ENCODE data around the gene NPIPB8.
"Not testable (repeated sequence)": the region's sequence is repeated elsewhere in the genome, so short reads cannot be mapped to it uniquely, and the experiment has no call there.

NPIPB8 gene

DNA sequence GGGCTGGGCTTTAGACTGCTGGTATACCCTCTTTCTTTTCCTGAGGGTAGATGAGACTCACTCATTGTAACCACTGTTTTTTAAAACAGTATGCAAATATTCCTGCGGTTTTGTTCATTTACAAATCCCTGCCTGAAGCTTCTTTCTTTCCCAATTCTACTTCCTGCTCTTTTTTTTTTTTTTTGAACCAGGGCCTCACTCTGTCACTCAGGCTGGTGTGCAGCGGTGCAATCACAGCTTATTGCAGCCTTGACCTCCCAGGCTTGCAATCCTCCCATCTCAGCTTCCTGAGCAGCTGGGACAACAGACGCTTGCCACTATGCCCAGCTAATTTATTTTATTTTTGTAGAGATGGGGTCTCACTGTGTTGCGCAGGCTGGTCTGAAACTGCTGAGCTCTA is 20.0 kb upstream of the NPIPB8 start:
- Histone ChIP-seq H3K27ac (replicated peaks) (no peak overlapping the region), H3K4me3 (replicated peaks; ENCODE audit: insufficient read depth, low read length) (no peak overlapping the region), H3K27me3 (ENCODE audit: insufficient read depth, poor library complexity, severe bottlenecking) (no peaks in the 10 kb centered on the region)
- peak in 1 of 2 experiments; percentile 77 for DNase-seq (ENCODE audit: low read depth in 1 of 2, low spot score in 1 of 2)
- TF ChIP-seq SPI1 (IDR thresholded peaks at IDR 0.05; ENCODE audit: borderline replicate concordance, low read depth) (no peak), GABPA (IDR thresholded peaks at IDR 0.05; ENCODE audit: low read depth) (no peak), POLR2AphosphoS5 (IDR thresholded peaks at IDR 0.05; ENCODE audit: low read depth) (no peak)
- TF ChIP-seq, protein P1, sequence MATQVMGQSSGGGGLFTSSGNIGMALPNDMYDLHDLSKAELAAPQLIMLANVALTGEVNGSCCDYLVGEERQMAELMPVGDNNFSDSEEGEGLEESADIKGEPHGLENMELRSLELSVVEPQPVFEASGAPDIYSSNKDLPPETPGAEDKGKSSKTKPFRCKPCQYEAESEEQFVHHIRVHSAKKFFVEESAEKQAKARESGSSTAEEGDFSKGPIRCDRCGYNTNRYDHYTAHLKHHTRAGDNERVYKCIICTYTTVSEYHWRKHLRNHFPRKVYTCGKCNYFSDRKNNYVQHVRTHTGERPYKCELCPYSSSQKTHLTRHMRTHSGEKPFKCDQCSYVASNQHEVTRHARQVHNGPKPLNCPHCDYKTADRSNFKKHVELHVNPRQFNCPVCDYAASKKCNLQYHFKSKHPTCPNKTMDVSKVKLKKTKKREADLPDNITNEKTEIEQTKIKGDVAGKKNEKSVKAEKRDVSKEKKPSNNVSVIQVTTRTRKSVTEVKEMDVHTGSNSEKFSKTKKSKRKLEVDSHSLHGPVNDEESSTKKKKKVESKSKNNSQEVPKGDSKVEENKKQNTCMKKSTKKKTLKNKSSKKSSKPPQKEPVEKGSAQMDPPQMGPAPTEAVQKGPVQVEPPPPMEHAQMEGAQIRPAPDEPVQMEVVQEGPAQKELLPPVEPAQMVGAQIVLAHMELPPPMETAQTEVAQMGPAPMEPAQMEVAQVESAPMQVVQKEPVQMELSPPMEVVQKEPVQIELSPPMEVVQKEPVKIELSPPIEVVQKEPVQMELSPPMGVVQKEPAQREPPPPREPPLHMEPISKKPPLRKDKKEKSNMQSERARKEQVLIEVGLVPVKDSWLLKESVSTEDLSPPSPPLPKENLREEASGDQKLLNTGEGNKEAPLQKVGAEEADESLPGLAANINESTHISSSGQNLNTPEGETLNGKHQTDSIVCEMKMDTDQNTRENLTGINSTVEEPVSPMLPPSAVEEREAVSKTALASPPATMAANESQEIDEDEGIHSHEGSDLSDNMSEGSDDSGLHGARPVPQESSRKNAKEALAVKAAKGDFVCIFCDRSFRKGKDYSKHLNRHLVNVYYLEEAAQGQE (IDR thresholded peaks at IDR 0.05; ENCODE audit: insufficient replicate concordance, low read depth), result no peak
- TF ChIP-seq, protein P2, sequence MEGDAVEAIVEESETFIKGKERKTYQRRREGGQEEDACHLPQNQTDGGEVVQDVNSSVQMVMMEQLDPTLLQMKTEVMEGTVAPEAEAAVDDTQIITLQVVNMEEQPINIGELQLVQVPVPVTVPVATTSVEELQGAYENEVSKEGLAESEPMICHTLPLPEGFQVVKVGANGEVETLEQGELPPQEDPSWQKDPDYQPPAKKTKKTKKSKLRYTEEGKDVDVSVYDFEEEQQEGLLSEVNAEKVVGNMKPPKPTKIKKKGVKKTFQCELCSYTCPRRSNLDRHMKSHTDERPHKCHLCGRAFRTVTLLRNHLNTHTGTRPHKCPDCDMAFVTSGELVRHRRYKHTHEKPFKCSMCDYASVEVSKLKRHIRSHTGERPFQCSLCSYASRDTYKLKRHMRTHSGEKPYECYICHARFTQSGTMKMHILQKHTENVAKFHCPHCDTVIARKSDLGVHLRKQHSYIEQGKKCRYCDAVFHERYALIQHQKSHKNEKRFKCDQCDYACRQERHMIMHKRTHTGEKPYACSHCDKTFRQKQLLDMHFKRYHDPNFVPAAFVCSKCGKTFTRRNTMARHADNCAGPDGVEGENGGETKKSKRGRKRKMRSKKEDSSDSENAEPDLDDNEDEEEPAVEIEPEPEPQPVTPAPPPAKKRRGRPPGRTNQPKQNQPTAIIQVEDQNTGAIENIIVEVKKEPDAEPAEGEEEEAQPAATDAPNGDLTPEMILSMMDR (IDR thresholded peaks at IDR 0.05; ENCODE audit: insufficient read depth, low read length), result no peak

DNA sequence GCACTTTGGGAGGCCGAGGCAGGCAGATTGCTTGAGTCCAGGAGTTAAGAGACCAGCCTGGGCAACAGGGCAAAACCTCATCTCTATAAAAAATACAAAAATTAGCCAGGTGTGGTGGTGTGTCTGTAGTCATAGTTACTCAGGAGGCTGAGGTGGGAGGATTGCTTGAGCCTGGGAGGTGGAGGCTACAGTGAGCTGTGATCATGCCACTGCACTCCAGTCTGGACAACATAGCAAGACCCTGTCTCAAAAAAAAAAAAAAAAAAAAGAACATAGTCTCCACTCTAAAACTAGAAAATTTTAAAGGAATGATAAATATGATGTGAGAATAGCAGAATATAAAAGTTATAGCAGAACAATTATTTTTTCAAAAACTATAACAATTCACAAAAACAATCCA is 17.5 kb upstream of the NPIPB8 start:
- not testable (repeated sequence) for DNase-seq (ENCODE audit: low read depth in 1 of 2, low spot score in 1 of 2); H3K4me3 ChIP-seq (replicated peaks; ENCODE audit: insufficient read depth, low read length); H3K27ac ChIP-seq (replicated peaks); H3K27me3 ChIP-seq (ENCODE audit: insufficient read depth, poor library complexity, severe bottlenecking)

DNA sequence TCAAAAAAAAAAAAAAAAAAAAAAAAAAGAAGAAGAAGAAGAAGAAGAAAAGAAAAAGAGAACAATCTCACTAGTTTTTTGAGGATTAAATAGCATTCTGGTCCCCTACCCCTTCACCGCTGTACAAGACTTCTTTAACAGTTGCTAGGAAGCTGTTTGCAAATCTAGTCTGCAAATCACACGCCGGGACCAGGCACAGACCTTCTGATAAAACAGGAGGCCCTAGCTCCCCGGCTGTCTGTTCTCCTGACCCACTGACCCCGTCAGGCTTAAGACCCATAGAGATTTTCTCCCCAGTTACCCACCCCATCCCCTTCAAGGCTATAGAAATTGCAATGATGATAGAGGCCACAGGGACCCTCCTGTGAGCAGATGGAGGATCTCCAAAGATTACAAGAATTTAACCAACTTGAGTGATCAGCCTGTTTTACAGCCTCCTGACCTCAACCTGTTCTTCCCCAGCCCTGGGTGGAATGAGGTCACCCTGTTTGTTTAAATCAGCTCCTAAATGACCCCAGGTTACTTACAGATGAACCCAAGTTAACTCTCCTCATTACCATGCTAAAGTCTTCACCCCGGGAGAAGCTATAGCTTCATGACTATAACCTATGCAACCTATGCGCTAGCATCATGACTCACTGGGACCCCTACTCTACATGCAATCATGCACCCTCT is 16.2 kb upstream of the NPIPB8 start:
- no peaks in the 10 kb centered on the region for H3K27me3 ChIP-seq (ENCODE audit: insufficient read depth, poor library complexity, severe bottlenecking)
- TF ChIP-seq SPI1 (IDR thresholded peaks at IDR 0.05; ENCODE audit: borderline replicate concordance, low read depth) (no peak), GABPA (IDR thresholded peaks at IDR 0.05; ENCODE audit: low read depth) (no peak), POLR2AphosphoS5 (IDR thresholded peaks at IDR 0.05; ENCODE audit: low read depth) (no peak)
- TF ChIP-seq, protein P1 (IDR thresholded peaks at IDR 0.05; ENCODE audit: insufficient replicate concordance, low read depth), result no peak
- TF ChIP-seq, protein P2 (IDR thresholded peaks at IDR 0.05; ENCODE audit: insufficient read depth, low read length), result no peak
- H3K27ac ChIP-seq (replicated peaks), result no peak overlapping the region
- no peak for DNase-seq (ENCODE audit: low read depth in 1 of 2, low spot score in 1 of 2)
- no peak overlapping the region for H3K4me3 ChIP-seq (replicated peaks; ENCODE audit: insufficient read depth, low read length)

DNA sequence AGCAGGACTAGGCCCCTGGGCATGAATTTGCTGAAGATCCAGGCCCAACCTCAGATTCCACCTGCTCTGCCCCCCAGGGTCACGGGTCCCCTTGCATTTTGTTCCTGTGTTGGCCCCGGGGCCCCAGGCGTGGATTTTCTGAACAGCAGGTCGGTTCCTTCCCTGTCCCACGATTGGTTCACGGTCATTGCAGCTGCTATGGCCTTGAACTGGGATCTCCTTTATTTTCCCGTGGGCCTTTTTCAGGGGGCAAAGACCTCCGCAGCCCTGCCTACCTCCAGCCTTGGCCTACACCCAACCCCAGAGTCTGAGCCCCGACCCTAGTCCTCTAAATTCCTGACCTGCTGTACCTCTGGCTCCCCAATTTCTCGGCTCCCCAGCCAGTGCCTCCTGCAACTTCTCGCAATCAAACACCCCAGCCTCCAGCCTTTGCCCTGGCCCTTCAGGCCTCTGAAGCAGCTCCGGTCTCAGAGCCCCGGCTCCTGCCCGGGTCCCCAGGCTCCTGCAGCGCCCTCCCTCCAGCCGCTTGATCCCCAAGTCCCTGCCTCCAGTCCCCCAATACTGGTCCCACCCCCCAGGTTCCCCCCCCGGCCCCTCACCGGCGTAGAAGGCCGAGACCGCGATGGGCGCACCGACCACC is 15.2 kb upstream of the NPIPB8 start:
- H3K4me3 ChIP-seq (replicated peaks; ENCODE audit: insufficient read depth, low read length); H3K27me3 ChIP-seq (ENCODE audit: insufficient read depth, poor library complexity, severe bottlenecking); H3K27ac ChIP-seq (replicated peaks); DNase-seq (ENCODE audit: low read depth in 1 of 2, low spot score in 1 of 2): not testable (repeated sequence)
